Measurements from ENCODE around the gene VCX3A.

Gene VCX3A

GRCh38 chrX:6498324-6498723 lies 36.6 kb downstream of the VCX3A start:
- no peak overlapping the region for H2BK5ac ChIP-seq (ENCODE audit: low read length)
- no peak overlapping the region for H3K4me2 ChIP-seq (ENCODE audit: insufficient read depth, low read length, poor library complexity, severe bottlenecking)
- no peak overlapping the region for H2BK12ac ChIP-seq (ENCODE audit: low read length)
- H3K79me1 ChIP-seq (ENCODE audit: low read depth, low read length), result no peaks in the 10 kb centered on the region
- H3K23ac ChIP-seq (ENCODE audit: low read depth, low read length, poor library complexity), result no peak overlapping the region
- H2AFZ ChIP-seq (ENCODE audit: low read length), result no peak overlapping the region
- no peaks in the 10 kb centered on the region for H3K4me1 ChIP-seq (ENCODE audit: control insufficient read depth in 2 of 2, insufficient read depth in 1 of 2, low read depth in 1 of 2, low read length in 2 of 2)
- DNase-seq (ENCODE audit: low spot score), result no peak
- no peak overlapping the region for H2AK5ac ChIP-seq (ENCODE audit: low read depth, low read length)
- H3K9me3 ChIP-seq (replicated peaks in 1 of 2; ENCODE audit: control insufficient read depth in 2 of 2, insufficient read depth in 1 of 2, low read depth in 1 of 2, low read length in 2 of 2), result no peaks in the 10 kb centered on the region
- no peaks in the 10 kb centered on the region for H3K36me3 ChIP-seq (replicated peaks in 1 of 2; ENCODE audit: control insufficient read depth in 2 of 2, insufficient read depth in 2 of 2, low read length in 2 of 2)
- no CpG with 5 or more reads among the region's 2 CpGs for WGBS, 2 donors (ENCODE audit: extremely low coverage in 2 of 2, insufficient read length in 2 of 2, insufficient replicate concordance in 1 of 2)
- H2BK15ac ChIP-seq (ENCODE audit: low read length), result no peak overlapping the region
- H4K8ac ChIP-seq (ENCODE audit: low read depth, low read length), result no peak overlapping the region
- no peak overlapping the region for H2BK120ac ChIP-seq (ENCODE audit: low read depth, low read length)
- no peaks in the 10 kb centered on the region for H3K27me3 ChIP-seq (ENCODE audit: control insufficient read depth in 3 of 3, insufficient read depth in 3 of 3, low read depth in 1 of 3, low read length in 3 of 3)
- no peak overlapping the region for H4K91ac ChIP-seq (ENCODE audit: low read depth, low read length, poor library complexity)
- no peak overlapping the region for H3K27ac ChIP-seq (replicated peaks; ENCODE audit: low read length)
- no peak overlapping the region for H3K4ac ChIP-seq (ENCODE audit: low read length)
- H3K14ac ChIP-seq (ENCODE audit: low read length), result no peak overlapping the region
- no peak overlapping the region for H3K4me3 ChIP-seq (ENCODE audit: low read length in 2 of 2)
- no peak overlapping the region for H3K18ac ChIP-seq (ENCODE audit: low read length)
- H3K9ac ChIP-seq (ENCODE audit: low read depth, low read length, poor library complexity), result no peak overlapping the region

Measured in neuronal stem cell (in vitro differentiated cells).